HCT116 (cell line): ENCODE measurements around the gene SLC5A10.
"Not testable (repeated sequence)": the region's sequence is repeated elsewhere in the genome, so short reads cannot be mapped to it uniquely, and the experiment has no call there.

ENCODE experiments used
- EZH2 ChIP-seq: fragments of 200-600 bp; sonication (generic); IDR thresholded peaks from 2 replicates; pipeline ENCODE4 v1.6.1; 2017; ENCODE audit warnings: antibody characterized with exemption, mixed run types
- POLR2A ChIP-seq: IDR thresholded peaks from 2 replicates; pipeline ENCODE4 v1.7.0; 2011; ENCODE audit warnings: borderline replicate concordance; ENCODE audit not compliant: insufficient read depth, insufficient read length; ENCODE audit errors: extremely low read depth
- TF ChIP-seq, protein P1 (sequence below), 3 experiments: fragments of 200-600 bp in 1 of 3; sonication (generic) in 1 of 3; IDR thresholded peaks in 2 of 3; conservative IDR thresholded peaks in 1 of 3; 2 replicates each; pipeline ENCODE4 v1.5.1; 2012 to 2017; ENCODE audit warnings: low read depth in 2 of 3, low read length in 2 of 3, antibody characterized with exemption in 1 of 3, borderline replicate concordance in 1 of 3, control low read depth in 1 of 3, mild to moderate bottlenecking in 1 of 3, mixed read lengths in 1 of 3, mixed run types in 1 of 3, moderate library complexity in 1 of 3; ENCODE audit not compliant: insufficient read depth in 1 of 3
- TF ChIP-seq, protein P2 (sequence below): IDR thresholded peaks from 2 replicates; pipeline ENCODE4 v1.6.1; 2012

DNA sequence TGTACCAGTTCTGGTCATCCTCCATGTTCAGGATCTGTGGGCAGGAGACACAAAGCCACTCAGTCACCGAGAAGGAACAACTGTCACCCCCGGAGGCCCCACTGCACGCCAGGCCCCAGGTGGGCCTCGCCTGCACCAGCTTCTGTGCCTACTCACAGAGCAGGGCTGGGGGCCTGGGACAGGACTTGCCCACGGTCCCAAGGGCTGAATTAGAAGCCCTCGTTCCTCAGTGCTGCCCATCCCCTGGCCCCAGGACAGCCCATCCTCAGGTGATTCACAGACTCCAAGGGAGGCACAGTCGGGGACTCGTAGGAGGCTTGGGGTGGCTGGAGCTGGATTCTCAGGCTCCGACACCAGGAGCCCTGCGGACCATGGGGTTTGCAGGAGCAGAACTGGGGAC, 89.9 kb downstream of the SLC5A10 start:
- TF ChIP-seq, protein P1, sequence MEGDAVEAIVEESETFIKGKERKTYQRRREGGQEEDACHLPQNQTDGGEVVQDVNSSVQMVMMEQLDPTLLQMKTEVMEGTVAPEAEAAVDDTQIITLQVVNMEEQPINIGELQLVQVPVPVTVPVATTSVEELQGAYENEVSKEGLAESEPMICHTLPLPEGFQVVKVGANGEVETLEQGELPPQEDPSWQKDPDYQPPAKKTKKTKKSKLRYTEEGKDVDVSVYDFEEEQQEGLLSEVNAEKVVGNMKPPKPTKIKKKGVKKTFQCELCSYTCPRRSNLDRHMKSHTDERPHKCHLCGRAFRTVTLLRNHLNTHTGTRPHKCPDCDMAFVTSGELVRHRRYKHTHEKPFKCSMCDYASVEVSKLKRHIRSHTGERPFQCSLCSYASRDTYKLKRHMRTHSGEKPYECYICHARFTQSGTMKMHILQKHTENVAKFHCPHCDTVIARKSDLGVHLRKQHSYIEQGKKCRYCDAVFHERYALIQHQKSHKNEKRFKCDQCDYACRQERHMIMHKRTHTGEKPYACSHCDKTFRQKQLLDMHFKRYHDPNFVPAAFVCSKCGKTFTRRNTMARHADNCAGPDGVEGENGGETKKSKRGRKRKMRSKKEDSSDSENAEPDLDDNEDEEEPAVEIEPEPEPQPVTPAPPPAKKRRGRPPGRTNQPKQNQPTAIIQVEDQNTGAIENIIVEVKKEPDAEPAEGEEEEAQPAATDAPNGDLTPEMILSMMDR (IDR thresholded peaks at IDR 0.05 in 2 of 3, conservative IDR thresholded peaks at IDR 0.05 in 1 of 3; ENCODE audit: borderline replicate concordance in 1 of 3, insufficient read depth in 1 of 3, low read depth in 2 of 3, low read length in 2 of 3): not testable (repeated sequence)
- not testable (repeated sequence) for TF ChIP-seq EZH2, POLR2A
- TF ChIP-seq, protein P2, sequence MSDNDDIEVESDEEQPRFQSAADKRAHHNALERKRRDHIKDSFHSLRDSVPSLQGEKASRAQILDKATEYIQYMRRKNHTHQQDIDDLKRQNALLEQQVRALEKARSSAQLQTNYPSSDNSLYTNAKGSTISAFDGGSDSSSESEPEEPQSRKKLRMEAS: not testable (repeated sequence)
